Gastroesophageal sphincter (tissue), 4 donors: ENCODE measurements around the gene WDR93. TPM values are rescaled to one million over a fixed set of nuclear protein-coding genes. Genes with fewer than 3 reads are reported as not detected.
A peak's percentile ranks its signal among the peaks of the same experiment; 100 is the strongest.

ENCODE experiments used
- ATAC-seq: fragments of 150-250 bp; one replicate; pipeline ENCODE4 v1.9.1; 2016; ENCODE audit warnings: mild to moderate bottlenecking, moderate library complexity
- H3K27ac ChIP-seq, 4 donors: fragments of 200-600 bp; sonication (generic) in 3 of 4; 1 replicate in 3 of 4; 2 replicates in 1 of 4; pipeline ENCODE4 v1.5.1; 2016 to 2019
- H3K27me3 ChIP-seq: fragments of 200-600 bp; sonication (generic); one replicate; pipeline ENCODE4 v1.5.1; 2019
- H3K36me3 ChIP-seq, 2 donors: fragments of 200-600 bp; sonication (generic); one replicate each; pipeline ENCODE4 v1.5.1; 2019; ENCODE audit warnings: control low read depth in 1 of 2
- H3K4me1 ChIP-seq, 3 donors: fragments of 200-600 bp; sonication (generic); 1 replicate in 2 of 3; 2 replicates in 1 of 3; pipeline ENCODE4 v1.5.1; 2016 to 2019; ENCODE audit warnings: control low read depth in 2 of 3
- H3K4me3 ChIP-seq, 2 donors: fragments of 200-600 bp; sonication (generic); one replicate each; pipeline ENCODE4 v1.5.1; 2019; ENCODE audit warnings: mild to moderate bottlenecking in 1 of 2, moderate library complexity in 1 of 2
- H3K9me3 ChIP-seq, 3 donors: fragments of 200-600 bp; sonication (generic); one replicate each; pipeline ENCODE4 v1.5.1; 2017 to 2019; ENCODE audit warnings: control low read depth in 2 of 3
- CTCF ChIP-seq, 4 experiments: fragments of 200-600 bp in 2 of 4; fragments of 450-650 bp in 2 of 4; sonication (generic) in 1 of 4; IDR thresholded peaks; one replicate each; pipeline ENCODE4 v1.5.1; 2017 to 2019; ENCODE audit warnings: antibody characterized with exemption in 4 of 4, mild to moderate bottlenecking in 2 of 4, moderate library complexity in 2 of 4
- EP300 ChIP-seq: sonication (generic); formaldehyde crosslinking; IDR thresholded peaks from one replicate; pipeline ENCODE4 v1.6.1; 2017; ENCODE audit warnings: antibody characterized with exemption, mild to moderate bottlenecking
- POLR2A ChIP-seq, 2 donors: fragments of 450-650 bp; IDR thresholded peaks; one replicate each; pipeline ENCODE4 v1.6.1; 2017; ENCODE audit warnings: antibody characterized with exemption in 2 of 2, mild to moderate bottlenecking in 2 of 2, moderate library complexity in 1 of 2
- POLR2AphosphoS5 ChIP-seq: sonication (generic); formaldehyde crosslinking; IDR thresholded peaks from one replicate; pipeline ENCODE4 v1.6.1; 2017; ENCODE audit warnings: antibody characterized with exemption
- WGBS, 2 donors: methylation state at CpG; one replicate each; pipeline ENCODE4 v1.1.5; 2018; ENCODE audit warnings: low coverage in 1 of 2; 5-methylcytosine and 5-hydroxymethylcytosine counted together
- total RNA-seq, 4 donors: library from RNA; depleted of rRNA; stranded (reverse); fragments of >200 nt; gene quantifications; one replicate each; pipeline ENCODE4 v1.1.0, GENCODE V29; 2016

Gene WDR93
- total RNA-seq, 4 donors from 2014 or later = 0.15 TPM; not detected in 3

GRCh38 chr15:89714775-89715174 lies 24.2 kb downstream of the WDR93 start:
- Histone ChIP-seq H3K4me1 (no peaks in the 10 kb centered on the region), H3K27ac (no peak overlapping the region), H3K9me3 (peaks cover 0 to 6% (median 0%) of the 10 kb centered on the region in 3 donors), H3K27me3 (no peaks in the 10 kb centered on the region), H3K36me3 (no peaks in the 10 kb centered on the region), H3K4me3 (no peak overlapping the region)
- WGBS, 2 donors = 73% methylated on average over 2 of the region's 2 CpGs; no CpG with 5 or more reads in 1 of the 2 donors
- TF ChIP-seq POLR2A (IDR thresholded peaks at IDR 0.05) (no peak), POLR2AphosphoS5 (no peak), CTCF (IDR thresholded peaks at IDR 0.05) (no peak), EP300 (no peak)
- ATAC-seq = peak; percentile 43

GRCh38 chr15:89723031-89723430 lies 32.4 kb downstream of the WDR93 start:
- Histone ChIP-seq H3K4me3 (no peak overlapping the region), H3K27ac (no peak overlapping the region), H3K9me3 (no peaks in the 10 kb centered on the region), H3K4me1 (peaks cover 0 to 4% (median 0%) of the 10 kb centered on the region in 3 donors), H3K36me3 (no peaks in the 10 kb centered on the region), H3K27me3 (no peaks in the 10 kb centered on the region)
- WGBS, 2 donors = no CpG with 5 or more reads among the region's 3 CpGs
- no peak for ATAC-seq
- TF ChIP-seq CTCF (IDR thresholded peaks at IDR 0.05) (no peak), POLR2A (IDR thresholded peaks at IDR 0.05) (no peak), EP300 (no peak), POLR2AphosphoS5 (no peak)

- peaks cover 0 to 11% (median 3%) of the 10 kb centered on the region in 3 donors for H3K4me1 ChIP-seq
- H3K36me3 ChIP-seq = no peaks in the 10 kb centered on the region
- ATAC-seq = no peak
- no peak overlapping the region for H3K27ac ChIP-seq
- no peaks in the 10 kb centered on the region for H3K27me3 ChIP-seq
- 100% methylated on average over 1 of the region's 1 CpG for WGBS, 2 donors
- TF ChIP-seq POLR2AphosphoS5 = no peak
- no peak for TF ChIP-seq EP300
- no peak for TF ChIP-seq POLR2A (IDR thresholded peaks at IDR 0.05)
- no peak for TF ChIP-seq CTCF (IDR thresholded peaks at IDR 0.05)
- no peak overlapping the region for H3K4me3 ChIP-seq
- H3K9me3 ChIP-seq = no peaks in the 10 kb centered on the region
These were observed 34.0 kb downstream of the WDR93 start for GRCh38 chr15:89724621-89725020.

- no peak overlapping the region for H3K27ac ChIP-seq
- ATAC-seq = no peak
- H3K27me3 ChIP-seq = no peaks in the 10 kb centered on the region
- no peaks in the 10 kb centered on the region for H3K9me3 ChIP-seq
- 67 to 92% methylated on average over 1 of the region's 1 CpG for WGBS, 2 donors
- H3K36me3 ChIP-seq = no peaks in the 10 kb centered on the region
- TF ChIP-seq EP300 (no peak), POLR2AphosphoS5 (no peak), CTCF (IDR thresholded peaks at IDR 0.05) (no peak), POLR2A (IDR thresholded peaks at IDR 0.05) (no peak)
- no peak overlapping the region for H3K4me3 ChIP-seq
- H3K4me1 ChIP-seq = peaks cover 0 to 11% (median 3%) of the 10 kb centered on the region in 3 donors
These were observed 34.5 kb downstream of the WDR93 start for GRCh38 chr15:89725064-89725463.

GRCh38 chr15:89728254-89728653 lies 37.6 kb downstream of the WDR93 start:
- H3K36me3 ChIP-seq = no peaks in the 10 kb centered on the region
- ATAC-seq = peak; percentile 92
- H3K27ac ChIP-seq = peak overlapping the region in 3 of 4 donors; percentile 67 to 77 (median 69)
- no peak for TF ChIP-seq EP300
- no peak for TF ChIP-seq POLR2A (IDR thresholded peaks at IDR 0.05)
- peak; percentile 90 for TF ChIP-seq POLR2AphosphoS5
- no peak overlapping the region for H3K4me3 ChIP-seq
- H3K4me1 ChIP-seq = peaks cover 0 to 11% (median 3%) of the 10 kb centered on the region in 3 donors
- WGBS, 2 donors = 25 to 35% methylated on average over 2 of the region's 2 CpGs
- no peaks in the 10 kb centered on the region for H3K27me3 ChIP-seq
- H3K9me3 ChIP-seq = no peaks in the 10 kb centered on the region
